ENCODE measurements around the gene TRMU.

Gene TRMU
- total RNA-seq, result 43.3 reads per million, percentile 65 among the genes with 10 or more reads in this experiment

DNA sequence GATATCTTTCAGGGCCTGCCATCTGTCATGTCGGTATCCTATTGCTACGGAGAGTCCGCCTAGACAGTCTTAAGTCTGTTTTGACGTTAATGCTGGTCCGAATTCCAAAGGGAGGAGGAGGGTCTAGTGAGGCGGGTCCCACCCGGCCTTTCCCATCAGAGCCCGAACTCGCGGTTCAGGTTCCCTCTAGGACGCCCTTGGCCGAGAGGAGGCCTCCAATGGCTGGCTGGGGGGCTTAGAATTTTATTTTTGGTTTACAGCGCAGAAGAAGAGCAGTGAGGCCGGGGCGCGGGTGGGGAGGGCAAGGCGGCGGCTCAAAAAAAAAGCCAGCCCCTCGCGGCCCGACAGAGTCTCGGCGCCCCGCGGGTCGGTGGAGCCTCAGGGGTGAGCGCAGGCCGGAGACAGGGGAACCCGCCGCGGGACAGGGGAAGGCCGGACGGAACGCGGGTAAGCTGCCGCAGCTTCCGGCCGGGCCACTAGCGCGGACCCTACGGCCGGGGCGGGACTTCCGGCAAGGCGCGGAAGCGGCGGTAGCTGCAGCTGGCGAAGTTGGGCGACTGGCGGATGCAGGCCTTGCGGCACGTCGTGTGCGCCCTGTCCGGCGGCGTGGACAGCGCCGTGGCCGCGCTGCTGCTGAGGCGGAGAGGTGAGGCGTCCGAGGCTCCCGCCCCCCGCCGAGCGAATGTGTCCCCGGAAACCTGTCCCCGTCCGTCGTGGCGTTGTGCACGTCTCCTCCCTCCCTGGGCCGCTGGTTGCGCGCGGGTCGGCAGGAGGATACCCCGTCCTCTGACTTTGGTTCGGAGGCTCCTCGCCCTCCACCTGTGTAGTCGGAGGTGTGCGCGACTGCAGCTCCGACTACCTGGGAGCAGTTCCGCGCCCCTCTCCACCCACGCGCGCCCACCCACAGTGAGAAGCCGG, at the start of gene TRMU:
TRMU (plus strand) TSS at position 514 of the 918 bp plus-strand sequence; CDS start at position 565, 51 bp downstream.
- peak; percentile 51 for DNase-seq

- no peak for DNase-seq
These were observed 49.5 kb upstream of the TRMU start for GRCh38 chr22:46286006-46286405.

- DNase-seq, result no peak
These were observed 48.3 kb upstream of the TRMU start for GRCh38 chr22:46286941-46287872.

DNA sequence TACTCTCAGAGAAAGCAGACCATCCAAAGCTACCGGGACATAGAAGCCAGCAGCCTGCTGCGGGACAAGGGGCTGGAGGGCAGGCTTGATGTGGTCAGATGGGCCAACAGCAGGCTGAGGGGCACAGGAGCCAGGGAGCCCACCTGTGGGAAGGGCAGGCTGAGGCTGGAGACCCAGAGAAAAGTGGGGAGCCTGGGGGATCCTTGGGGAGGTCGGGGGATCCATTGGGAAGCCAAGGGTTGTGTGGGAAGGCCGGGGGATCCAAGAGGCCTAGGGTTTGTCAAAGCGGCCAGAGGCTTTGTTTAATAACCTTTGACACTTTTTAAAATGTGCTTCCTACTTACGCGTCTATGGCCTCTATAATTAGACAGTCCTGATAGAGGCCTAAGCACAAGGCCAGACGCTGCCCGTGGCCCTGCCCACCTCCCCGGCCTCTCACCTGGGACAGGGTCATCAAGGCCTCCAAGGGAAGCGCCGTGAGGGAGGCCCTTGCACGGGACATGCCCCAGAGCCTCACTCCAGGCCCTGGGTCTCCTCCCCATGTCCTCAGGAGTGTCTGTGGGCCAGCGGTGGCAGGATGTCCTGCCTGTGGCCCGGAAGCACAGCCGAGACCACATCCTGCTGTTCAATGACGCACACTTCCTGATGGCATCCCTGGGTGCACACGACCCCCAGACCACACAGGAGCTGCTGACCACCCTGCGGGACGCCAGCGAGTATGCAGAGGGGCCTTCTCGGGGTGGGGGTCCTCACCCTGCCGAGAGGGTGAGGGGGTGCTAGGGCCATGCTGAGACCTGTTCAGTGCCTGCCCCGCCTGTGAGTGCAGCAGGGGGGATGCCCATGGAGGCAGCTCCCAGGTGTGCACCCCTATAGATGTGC, 47.4 kb upstream of the TRMU start:
- DNase-seq, result no peak

DNA sequence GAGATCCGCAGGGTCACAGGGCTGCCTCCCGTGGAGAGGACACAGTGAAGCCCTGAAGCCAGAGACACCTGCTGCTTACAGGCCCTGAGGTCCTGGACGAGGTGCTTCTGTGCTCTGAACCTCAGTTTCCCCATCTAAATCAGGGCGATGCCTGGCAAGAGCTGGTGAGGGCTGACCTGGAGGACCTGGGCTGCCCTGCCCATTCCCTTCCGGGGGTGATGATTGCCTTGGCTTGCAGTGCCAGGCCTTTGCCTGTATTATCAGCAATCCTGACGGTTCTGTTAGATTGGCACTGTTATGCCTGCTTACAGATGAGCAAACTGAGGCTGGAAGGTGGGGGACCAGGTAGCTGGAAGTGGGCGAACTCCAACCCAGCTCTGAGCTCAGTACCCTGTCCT, 46.7 kb upstream of the TRMU start:
- no peak for DNase-seq

- DNase-seq, result no peak
These were observed 46.1 kb upstream of the TRMU start for GRCh38 chr22:46289244-46289891.

DNA sequence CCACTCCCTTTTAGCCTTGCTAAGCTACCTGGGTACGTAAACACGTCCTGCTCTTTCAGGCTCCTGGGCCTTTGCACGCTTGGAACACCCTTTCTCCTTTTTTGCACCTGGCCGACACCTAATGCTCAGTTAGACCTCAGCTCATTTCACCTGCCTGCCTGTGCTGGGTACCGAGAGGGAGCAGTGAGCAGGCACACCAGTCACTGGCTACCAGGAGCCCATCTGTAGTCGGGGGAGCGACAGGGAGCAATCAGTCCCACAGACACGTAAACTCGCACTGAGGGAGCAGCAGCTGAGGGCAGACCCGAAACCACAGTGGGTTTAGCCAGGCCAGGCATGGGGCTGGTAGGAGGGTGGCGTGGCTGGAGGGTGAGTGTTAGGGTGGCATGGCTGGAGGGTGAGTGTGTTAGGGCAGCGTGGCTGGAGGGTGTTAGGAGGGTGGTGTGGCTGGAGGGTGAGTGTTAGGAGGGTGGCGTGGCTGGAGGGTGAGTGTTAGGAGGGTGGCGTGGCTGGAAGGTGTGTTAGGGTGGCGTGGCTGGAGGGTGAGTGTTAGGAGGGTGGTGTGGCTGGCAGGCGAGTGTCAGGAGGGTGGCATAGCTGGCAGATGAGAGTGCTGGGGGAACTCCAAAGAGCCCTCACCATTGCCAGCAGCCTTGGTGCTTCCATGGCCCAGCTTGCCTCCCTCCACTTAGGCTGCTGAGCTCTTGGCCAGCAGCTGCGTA, 45.2 kb upstream of the TRMU start:
- no peak for DNase-seq

- no peak for DNase-seq
These were observed 44.4 kb upstream of the TRMU start for GRCh38 chr22:46290843-46291785.

DNA sequence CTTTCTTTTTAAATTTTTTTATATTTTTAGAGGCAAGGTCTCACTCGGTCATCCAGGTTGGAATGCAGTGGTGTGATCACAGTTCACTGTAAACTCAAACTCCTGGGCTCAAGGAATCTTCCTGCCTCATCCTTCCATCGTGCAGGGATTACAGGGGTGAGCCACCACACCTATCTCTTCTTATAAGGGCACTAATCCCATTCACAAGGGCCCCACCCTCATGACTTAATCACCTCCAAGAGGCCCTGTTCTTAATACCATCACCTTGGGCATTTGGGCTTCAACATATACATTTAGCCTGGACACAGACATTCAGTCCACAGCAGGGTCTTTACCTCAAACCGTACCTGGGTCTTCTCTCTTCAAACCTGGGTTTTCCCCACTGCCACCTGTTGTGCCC, 43.3 kb upstream of the TRMU start:
- DNase-seq, result no peak

- no peak for DNase-seq
These were observed 42.8 kb upstream of the TRMU start for GRCh38 chr22:46292732-46293131.

GRCh38 chr22:46293577-46294260, 41.8 kb upstream of the TRMU start:
- DNase-seq, result no peak

- no peak for DNase-seq
These were observed 40.7 kb upstream of the TRMU start for GRCh38 chr22:46294784-46295183.

DNA sequence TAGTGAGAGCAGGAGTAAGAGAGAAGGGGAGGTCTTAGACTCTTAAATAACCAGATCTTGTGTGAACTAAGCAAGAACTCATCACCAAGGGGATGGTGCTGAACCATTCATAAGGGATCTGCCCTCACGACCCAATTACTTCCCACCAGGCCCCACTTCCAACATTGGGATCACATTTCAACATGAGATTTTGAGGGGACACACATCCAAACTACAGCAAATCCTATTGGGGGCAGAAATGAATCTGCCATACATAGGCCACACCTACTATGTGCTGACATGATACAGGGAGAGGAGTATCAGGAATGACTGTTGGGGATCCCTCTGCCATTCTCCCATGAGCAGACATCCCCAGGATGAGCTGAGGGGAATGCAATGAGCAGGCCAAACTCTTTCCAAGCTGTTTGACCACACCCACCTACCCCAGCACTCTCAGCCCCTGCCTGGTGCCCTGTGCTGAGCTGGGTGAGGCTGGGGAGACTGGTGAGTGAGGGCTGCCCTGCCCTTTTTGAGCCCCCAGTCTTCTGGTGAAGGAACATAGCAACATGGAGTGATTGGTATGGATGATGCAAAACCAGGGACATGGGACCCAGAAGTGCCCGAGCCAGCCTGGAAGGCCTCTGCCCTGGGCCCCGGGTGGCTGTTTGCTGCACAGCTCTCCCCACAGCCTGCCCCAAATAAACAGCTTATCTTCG, 40.1 kb upstream of the TRMU start:
- DNase-seq, result no peak

- DNase-seq, result peak; percentile 95
These were observed 39.0 kb upstream of the TRMU start, which contains the start of gene GTSE1 for GRCh38 chr22:46296257-46297150. GTSE1 (plus strand) TSS chr22:46296870; CDS start chr22:46297401, 531 bp downstream.

DNA sequence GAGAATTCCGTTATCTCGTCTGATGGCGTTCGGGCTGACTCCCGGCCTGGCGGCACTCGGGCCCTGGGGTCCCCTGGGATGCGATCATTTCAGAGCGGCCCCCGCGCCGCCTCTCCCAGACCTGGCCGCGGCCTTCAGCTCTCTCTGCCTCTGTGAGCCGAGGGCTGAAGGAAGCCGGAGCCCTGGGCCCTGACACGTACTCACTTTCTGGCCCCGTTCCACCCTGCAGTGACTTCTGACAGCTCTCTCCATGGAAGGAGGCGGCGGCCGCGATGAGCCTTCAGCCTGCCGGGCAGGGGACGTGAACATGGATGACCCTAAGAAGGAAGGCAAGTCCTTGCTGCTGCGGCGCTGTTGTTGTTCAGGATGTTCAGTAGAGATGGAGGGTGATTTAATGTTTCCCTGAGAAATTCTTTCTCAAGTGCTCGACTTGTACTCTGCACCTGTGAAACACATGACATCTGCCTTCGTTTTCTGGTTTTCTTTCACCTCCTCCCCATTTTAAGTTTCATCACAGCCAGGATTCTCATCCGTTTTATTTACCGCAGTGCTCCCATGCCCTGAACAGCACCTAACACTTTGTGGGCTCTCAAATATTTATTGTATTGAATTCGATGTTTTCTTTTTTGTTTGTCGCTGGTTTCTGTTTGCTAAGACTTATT, 38.2 kb upstream of the TRMU start:
- no peak for DNase-seq

- DNase-seq, result no peak
These were observed 36.4 kb upstream of the TRMU start for GRCh38 chr22:46299101-46299500.

DNA sequence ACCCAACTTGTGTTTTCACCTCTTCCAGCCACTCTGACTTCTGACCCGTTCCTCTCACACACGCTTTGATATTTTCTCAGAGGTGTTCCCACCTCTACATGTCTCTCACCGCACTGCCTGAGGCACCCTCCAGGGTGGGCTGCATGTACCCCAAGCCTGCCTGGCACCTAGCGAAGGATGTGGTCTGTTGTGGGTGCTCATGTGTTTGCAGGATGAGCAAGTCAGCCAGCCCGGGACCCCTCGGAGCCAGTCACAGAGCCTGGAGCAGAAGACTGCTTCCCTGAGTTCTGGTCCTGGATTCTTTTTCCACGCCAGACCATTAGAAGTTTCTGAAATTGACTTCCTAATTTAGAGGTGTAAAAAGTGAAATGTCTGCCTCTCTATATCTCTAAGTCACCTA, 35.0 kb upstream of the TRMU start:
- DNase-seq, result no peak
